ENCODE measurements around the gene ENO2.

ENO2 gene

DNA sequence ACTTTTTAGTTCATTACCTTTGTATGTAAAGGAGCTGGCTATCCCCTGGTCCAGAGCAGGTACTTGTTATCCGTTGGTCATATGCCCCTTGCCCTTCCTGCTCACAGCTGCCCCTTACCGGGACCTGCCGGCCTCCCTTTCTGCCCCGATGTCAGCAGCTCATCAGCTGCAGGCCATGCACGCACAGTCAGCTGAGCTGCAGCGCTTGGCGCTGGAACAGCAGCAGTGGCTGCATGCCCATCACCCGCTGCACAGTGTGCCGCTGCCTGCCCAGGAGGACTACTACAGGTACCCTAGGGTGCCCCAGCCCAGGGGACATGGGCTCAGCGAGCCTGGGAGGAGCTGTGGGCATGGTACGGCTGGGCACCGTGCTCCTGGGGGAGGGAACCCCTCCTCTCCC lies 26.9 kb downstream of the ENO2 start:
- TF ChIP-seq, protein P1, sequence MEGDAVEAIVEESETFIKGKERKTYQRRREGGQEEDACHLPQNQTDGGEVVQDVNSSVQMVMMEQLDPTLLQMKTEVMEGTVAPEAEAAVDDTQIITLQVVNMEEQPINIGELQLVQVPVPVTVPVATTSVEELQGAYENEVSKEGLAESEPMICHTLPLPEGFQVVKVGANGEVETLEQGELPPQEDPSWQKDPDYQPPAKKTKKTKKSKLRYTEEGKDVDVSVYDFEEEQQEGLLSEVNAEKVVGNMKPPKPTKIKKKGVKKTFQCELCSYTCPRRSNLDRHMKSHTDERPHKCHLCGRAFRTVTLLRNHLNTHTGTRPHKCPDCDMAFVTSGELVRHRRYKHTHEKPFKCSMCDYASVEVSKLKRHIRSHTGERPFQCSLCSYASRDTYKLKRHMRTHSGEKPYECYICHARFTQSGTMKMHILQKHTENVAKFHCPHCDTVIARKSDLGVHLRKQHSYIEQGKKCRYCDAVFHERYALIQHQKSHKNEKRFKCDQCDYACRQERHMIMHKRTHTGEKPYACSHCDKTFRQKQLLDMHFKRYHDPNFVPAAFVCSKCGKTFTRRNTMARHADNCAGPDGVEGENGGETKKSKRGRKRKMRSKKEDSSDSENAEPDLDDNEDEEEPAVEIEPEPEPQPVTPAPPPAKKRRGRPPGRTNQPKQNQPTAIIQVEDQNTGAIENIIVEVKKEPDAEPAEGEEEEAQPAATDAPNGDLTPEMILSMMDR (IDR thresholded peaks at IDR 0.05; ENCODE audit: low read depth, low read length) = no peak
- no peak for DNase-seq (ENCODE audit: extremely low read depth, low read depth)

DNA sequence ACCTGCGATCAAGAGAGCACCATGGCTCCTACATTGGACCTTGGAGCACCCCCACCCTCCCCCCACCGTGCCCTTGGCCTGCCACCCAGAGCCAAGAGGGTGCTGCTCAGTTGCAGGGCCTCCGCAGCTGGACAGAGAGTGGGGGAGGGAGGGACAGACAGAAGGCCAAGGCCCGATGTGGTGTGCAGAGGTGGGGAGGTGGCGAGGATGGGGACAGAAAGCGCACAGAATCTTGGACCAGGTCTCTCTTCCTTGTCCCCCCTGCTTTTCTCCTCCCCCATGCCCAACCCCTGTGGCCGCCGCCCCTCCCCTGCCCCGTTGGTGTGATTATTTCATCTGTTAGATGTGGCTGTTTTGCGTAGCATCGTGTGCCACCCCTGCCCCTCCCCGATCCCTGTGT lies 27.4 kb downstream of the ENO2 start:
- TF ChIP-seq, protein P1 (IDR thresholded peaks at IDR 0.05; ENCODE audit: low read depth, low read length) = no peak
- DNase-seq (ENCODE audit: extremely low read depth, low read depth) = no peak

DNA sequence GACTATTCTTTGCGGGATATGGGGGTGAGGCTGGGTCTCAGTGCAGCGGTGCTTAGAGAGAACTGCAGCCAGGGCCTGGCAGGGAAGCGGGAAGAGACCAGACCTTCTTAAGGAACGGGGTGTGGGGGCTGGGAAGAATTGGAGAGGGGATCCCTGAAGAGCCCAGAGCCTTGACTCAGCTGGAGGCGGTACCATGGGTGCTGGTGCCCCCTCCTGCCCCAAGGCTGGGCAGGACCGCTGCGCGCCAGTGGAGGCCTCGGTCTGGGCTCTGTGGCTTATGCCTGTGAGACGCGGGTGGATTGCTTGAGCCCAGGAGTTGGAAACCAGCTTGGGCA lies 27.9 kb downstream of the ENO2 start:
- DNase-seq (ENCODE audit: extremely low read depth, low read depth) = no peak
- TF ChIP-seq, protein P1 (IDR thresholded peaks at IDR 0.05; ENCODE audit: low read depth, low read length) = no peak

DNA sequence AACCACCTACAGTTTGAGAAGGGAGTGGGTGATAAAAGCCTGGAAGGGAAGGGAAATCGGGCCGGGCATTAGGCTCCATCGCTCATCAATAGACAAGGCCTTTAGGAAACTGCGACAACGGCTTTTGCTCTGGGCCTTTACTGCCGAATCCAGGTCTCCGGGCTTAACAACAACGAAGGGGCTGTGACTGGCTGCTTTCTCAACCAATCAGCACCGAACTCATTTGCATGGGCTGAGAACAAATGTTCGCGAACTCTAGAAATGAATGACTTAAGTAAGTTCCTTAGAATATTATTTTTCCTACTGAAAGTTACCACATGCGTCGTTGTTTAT lies 29.0 kb downstream of the ENO2 start:
- DNase-seq (ENCODE audit: extremely low read depth, low read depth) = peak; percentile 84

DNA sequence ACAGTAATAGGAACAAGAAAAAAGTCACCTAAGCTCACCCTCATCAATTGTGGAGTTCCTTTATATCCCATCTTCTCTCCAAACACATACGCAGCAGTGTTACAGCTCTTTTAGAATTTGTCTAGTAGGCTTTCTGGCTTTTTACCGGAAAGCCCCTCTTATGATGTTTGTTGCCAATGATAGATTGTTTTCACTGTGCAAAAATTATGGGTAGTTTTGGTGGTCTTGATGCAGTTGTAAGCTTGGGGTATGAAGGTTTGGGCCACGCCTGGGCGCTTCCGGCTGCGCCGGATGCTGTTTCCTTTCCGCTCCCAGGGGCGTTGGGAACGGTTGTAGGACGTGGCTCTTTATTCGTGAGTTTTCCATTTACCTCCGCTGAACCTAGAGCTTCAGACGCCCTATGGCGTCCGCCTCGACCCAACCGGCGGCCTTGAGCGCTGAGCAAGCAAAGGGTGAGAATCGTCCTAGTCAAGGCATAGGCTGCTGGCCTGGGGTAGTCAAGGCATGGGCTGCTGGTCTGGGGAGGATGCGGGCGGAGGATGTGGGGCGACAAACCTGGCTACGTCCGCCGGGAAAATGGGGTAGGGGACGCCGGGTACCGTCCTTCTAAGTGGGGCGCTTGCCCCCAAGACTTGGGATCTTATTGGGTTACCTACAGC lies 29.5 kb downstream of the ENO2 start, which contains the start of the genes C12orf57 and RNU7-1:
Gene C12orf57, plus strand, starts transcription at position 301 of the 659 bp plus-strand sequence. Its CDS starts 100 bp downstream, at position 401.
Gene RNU7-1, plus strand, starts transcription at position 95 of the 659 bp plus-strand sequence.
- TF ChIP-seq, protein P1 (IDR thresholded peaks at IDR 0.05; ENCODE audit: low read depth, low read length) = no peak
- no peak for DNase-seq (ENCODE audit: extremely low read depth, low read depth)

More for the DNA sequence above, 29.0 kb downstream of the ENO2 start:
- TF ChIP-seq, protein P1 (IDR thresholded peaks at IDR 0.05; ENCODE audit: low read depth, low read length) = no peak

DNA sequence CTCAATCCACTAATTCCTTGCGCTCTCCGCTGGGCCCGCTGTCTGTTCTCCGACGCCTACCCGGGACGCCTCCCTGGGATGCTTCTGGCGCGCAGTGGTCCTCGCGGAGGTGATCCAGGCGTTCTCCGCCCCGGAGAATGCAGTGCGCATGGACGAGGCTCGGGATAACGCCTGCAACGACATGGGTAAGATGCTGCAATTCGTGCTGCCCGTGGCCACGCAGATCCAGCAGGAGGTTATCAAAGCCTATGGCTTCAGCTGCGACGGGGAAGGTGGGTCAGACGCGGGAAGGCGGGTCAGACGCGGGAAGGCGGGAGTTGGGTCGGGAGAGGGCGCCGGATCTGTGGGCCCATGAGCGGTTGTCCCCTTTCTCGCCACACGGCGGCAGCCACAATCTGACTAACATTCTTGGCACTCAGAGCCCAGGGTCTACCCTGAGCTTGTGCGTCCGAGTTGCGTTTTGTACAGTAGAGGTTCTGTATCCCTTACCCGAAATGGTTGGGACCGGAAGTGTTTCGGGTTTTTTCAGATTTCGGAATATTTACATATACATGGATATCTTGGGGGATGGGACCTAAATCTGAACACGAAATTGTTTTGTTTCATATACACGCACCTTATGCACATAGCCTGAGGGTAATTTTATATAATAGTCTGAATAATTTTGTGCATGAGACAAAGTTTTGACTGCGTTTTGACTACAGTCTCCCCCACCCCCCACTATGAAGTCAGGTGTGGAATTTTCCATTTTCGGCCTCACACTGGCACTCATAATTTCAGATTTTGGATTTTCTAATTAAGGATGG lies 30.2 kb downstream of the ENO2 start:
- TF ChIP-seq, protein P1 (IDR thresholded peaks at IDR 0.05; ENCODE audit: low read depth, low read length) = peak; percentile 87

DNA sequence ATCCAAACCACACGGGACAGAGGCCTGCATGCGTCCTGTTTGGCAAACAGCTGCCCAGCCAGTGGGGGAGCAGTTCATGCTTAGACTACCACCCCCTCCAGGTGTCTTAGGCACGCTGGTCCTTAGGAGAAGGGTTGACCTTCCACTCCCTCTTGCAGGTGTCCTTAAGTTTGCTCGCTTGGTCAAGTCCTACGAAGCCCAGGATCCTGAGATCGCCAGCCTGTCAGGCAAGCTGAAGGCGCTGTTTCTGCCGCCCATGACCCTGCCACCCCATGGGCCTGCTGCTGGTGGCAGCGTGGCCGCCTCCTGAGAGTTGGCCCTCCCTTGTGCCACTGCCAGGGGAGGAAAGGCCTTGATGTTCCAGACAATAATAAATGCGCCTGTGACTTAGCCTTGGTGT lies 31.2 kb downstream of the ENO2 start:
- DNase-seq (ENCODE audit: extremely low read depth, low read depth) = no peak
- TF ChIP-seq, protein P1 (IDR thresholded peaks at IDR 0.05; ENCODE audit: low read depth, low read length) = no peak

More for the DNA sequence above, 30.2 kb downstream of the ENO2 start:
- peak; percentile 85 for DNase-seq (ENCODE audit: extremely low read depth, low read depth)

Data from AG09319 (cell line).